HG03135 (cell line): ENCODE results near the gene YEATS4.

Experiments
- ATAC-seq: cut with Tn5 transposase; IDR thresholded peaks from one replicate; pipeline ENCODE4 v1.9.1; 2021; ENCODE audit warnings: mild to moderate bottlenecking, moderate library complexity; ENCODE audit not compliant: unreplicated experiment

Gene YEATS4

GRCh38 chr12:69430942-69431590, 71.5 kb downstream of the YEATS4 start:
- no peak for ATAC-seq

DNA sequence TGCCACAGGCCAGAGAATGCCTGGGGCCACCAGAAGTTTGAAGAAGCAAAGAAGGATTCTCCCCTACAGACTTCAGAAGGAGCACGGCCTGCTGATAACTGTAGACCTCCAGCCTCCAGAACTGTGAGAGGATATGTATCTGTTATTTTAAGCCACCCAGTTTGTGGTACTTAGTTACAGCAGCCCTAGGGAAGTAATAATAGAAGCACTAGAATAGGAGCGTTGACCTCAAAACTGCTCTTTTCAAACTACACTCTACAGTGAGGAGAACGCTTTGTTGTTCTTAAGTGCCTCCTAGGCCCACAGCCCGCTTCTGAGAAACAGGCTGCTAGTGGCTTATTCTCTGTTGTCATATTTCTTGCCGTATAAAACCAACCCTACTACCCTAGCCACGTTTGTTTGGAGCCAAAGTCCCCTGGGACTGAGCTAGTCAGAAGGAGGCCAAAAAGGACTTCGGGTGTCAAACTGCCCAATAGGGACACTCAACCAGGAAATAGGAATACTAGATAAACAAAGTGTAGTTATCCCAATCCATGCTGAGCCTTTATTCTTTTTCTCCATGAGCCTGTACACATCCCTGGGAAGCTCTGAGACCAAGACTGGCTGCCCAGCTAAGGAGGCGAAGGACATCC, 72.2 kb downstream of the YEATS4 start:
- ATAC-seq, result no peak

DNA sequence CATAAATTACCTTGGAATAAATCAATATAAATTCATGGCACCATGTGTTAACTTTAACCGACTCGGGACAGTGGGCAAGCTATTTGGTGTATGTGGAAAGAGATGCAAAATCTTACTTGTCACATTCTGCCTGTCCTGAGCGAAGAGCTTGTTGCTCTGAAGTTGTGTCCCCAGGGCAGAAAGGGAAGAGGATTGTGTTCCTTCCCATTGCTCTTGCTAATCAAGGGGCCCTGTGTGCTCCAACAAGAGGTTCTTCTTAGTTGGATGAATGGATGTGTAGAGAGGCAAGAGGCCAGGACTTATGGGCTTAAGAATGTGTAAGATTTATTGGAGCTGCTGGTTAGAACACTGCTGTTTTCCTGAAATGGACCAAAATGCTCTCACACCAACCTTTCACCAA, 74.1 kb downstream of the YEATS4 start:
- no peak for ATAC-seq

DNA sequence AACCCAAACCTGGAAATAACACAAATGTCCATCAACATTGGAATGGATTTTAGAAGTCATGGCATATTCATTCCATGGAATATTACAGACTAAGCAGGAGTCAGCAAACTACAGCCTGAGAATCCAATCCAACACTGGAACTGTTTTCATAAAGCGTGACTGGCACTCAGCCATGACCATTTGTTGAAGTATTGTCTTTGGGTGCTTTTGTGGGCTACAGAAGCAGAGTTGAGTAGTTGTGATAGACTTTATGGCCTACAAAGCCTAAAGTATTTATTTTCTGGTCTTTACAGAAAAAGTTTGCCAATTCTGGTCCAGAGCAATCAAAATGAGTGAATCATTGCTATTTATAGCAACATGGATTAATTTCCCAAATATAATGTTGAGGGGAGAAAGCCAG, 76.1 kb downstream of the YEATS4 start:
- no peak for ATAC-seq

GRCh38 chr12:69437073-69437472, 77.5 kb downstream of the YEATS4 start:
- ATAC-seq, result no peak

DNA sequence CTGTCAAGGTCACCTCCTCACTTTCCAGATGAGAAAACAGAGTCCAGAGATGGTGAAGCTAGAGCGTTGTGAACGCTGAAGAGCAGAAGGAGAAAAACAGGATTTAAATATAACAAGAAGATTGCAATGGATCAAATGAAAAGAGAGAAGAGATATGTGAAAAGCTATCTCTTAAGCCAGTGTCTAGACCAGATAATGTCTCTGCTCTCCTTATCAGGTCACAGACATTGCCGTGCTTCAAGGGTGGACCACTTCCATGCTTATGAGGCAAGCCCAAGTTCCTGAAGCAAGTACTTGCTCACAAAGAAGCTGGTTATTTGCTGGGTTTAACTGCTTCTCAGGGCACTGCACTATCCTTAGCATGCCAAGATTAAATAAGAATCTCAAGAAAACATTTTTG, 79.0 kb downstream of the YEATS4 start:
- no peak for ATAC-seq

GRCh38 chr12:69440016-69440415, 80.5 kb downstream of the YEATS4 start:
- ATAC-seq, result no peak
